ENCODE measurements around the gene CARD6. TPM values are rescaled to one million over a fixed set of nuclear protein-coding genes. Genes with fewer than 3 reads are reported as not detected.
"Not testable (repeated sequence)": the region's sequence is repeated elsewhere in the genome, so short reads cannot be mapped to it uniquely, and the experiment has no call there.

Gene CARD6
- 24.2 and 34.3 TPM in 2 replicates for total RNA-seq (ENCODE audit: low replicate concordance)

- H3K4me3 ChIP-seq (ENCODE audit: low read depth, low read length) = peak within 1 kb of the TSS; percentile 69
- peak; percentile 71 for DNase-seq (ENCODE audit: low read depth)
- TF ChIP-seq, protein P1, sequence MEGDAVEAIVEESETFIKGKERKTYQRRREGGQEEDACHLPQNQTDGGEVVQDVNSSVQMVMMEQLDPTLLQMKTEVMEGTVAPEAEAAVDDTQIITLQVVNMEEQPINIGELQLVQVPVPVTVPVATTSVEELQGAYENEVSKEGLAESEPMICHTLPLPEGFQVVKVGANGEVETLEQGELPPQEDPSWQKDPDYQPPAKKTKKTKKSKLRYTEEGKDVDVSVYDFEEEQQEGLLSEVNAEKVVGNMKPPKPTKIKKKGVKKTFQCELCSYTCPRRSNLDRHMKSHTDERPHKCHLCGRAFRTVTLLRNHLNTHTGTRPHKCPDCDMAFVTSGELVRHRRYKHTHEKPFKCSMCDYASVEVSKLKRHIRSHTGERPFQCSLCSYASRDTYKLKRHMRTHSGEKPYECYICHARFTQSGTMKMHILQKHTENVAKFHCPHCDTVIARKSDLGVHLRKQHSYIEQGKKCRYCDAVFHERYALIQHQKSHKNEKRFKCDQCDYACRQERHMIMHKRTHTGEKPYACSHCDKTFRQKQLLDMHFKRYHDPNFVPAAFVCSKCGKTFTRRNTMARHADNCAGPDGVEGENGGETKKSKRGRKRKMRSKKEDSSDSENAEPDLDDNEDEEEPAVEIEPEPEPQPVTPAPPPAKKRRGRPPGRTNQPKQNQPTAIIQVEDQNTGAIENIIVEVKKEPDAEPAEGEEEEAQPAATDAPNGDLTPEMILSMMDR (IDR thresholded peaks at IDR 0.05; ENCODE audit: insufficient read depth, low read length) = no peak
Observed at GRCh38 chr5:40841068-40841805, at the start of gene CARD6. TSS of gene CARD6 (plus strand) at chr5:40841367. CDS start at chr5:40841383, 16 bp downstream.

DNA sequence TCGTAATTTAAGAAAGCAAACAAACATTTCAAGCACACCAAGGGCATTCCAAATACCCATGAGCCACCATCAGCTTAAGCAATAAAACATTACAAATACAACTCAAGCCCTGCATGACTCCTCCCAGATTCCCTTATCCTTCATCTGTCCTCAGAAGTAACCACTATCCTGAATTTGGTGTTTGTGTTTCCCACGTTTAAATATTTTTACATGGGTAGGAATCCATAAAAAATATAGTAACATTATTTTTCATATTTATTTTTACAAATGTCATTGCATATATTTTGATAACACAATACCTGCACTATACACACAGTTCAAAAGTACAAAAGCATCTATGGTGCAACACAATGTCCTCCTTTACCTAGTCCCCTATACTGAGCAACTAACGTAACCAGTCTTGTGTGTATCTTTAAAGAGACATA is 49.4 kb upstream of the CARD6 start:
- TF ChIP-seq, protein P1 (IDR thresholded peaks at IDR 0.05; ENCODE audit: insufficient read depth, low read length) = no peak
- peak; percentile 15 for DNase-seq (ENCODE audit: low read depth)
- H3K4me3 ChIP-seq (ENCODE audit: low read depth, low read length) = no peak overlapping the region

- DNase-seq (ENCODE audit: low read depth); H3K4me3 ChIP-seq (ENCODE audit: low read depth, low read length): not testable (repeated sequence)
Observed at GRCh38 chr5:40792691-40793090, 48.5 kb upstream of the CARD6 start.

- H3K4me3 ChIP-seq (ENCODE audit: low read depth, low read length); DNase-seq (ENCODE audit: low read depth): not testable (repeated sequence)
Observed at GRCh38 chr5:40794340-40794739, 46.8 kb upstream of the CARD6 start.

- DNase-seq (ENCODE audit: low read depth) = not testable (repeated sequence)
Observed at GRCh38 chr5:40794877-40795276, 46.3 kb upstream of the CARD6 start.

GRCh38 chr5:40796487-40796889 is 44.7 kb upstream of the CARD6 start:
- peak; percentile 85 for DNase-seq (ENCODE audit: low read depth)
- TF ChIP-seq, protein P1 (IDR thresholded peaks at IDR 0.05; ENCODE audit: insufficient read depth, low read length) = no peak
- H3K4me3 ChIP-seq (ENCODE audit: low read depth, low read length) = peak overlapping the region; percentile 95

More at GRCh38 chr5:40794877-40795276, 46.3 kb upstream of the CARD6 start:
- H3K4me3 ChIP-seq (ENCODE audit: low read depth, low read length) = not testable (repeated sequence)

DNA sequence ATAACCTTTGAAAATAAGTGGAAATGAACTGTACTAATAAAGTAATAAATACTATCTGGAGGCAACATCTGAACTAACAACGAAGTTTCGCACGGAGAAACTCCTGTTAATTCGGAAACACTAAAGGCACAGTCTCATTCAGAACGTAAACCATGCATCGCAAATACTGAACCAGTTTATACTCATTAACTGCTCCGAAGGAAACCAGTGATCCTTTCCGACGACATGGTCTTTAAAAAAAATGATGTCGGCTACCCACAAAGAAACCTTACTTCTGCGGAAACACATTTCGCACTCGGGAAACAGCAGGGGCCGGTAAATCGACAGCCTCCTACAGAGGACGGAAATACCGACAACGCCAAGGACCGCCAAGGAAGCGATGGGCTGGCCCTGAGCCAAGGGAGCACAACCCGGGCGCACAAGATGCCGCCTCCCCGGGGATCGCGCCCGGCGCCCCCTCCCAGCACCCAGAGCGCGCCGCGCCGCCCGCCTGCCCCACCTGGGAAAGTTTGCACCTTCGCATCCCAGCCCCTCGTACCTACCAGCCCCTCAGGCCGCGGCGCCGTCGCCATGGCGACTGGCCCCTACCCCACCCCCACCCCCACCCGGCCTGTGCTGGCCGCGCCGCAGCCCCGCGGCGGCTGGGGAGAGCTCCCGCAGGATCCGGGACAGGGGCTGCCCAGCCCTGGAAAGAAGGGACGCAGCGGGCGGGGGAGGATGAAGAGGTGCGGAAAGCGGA is 43.7 kb upstream of the CARD6 start:
- peak overlapping the region; percentile 95 for H3K4me3 ChIP-seq (ENCODE audit: low read depth, low read length)

More for the DNA sequence above, 43.7 kb upstream of the CARD6 start:
- TF ChIP-seq, protein P1 (IDR thresholded peaks at IDR 0.05; ENCODE audit: insufficient read depth, low read length) = no peak
- peak; percentile 59 for DNase-seq (ENCODE audit: low read depth)

Data from fibroblast of the aortic adventitia (primary cell).